ENCODE results near the gene PROM2. TPM values are rescaled to one million over a fixed set of nuclear protein-coding genes. Genes with fewer than 3 reads are reported as not detected.

The PROM2 gene, protein sequence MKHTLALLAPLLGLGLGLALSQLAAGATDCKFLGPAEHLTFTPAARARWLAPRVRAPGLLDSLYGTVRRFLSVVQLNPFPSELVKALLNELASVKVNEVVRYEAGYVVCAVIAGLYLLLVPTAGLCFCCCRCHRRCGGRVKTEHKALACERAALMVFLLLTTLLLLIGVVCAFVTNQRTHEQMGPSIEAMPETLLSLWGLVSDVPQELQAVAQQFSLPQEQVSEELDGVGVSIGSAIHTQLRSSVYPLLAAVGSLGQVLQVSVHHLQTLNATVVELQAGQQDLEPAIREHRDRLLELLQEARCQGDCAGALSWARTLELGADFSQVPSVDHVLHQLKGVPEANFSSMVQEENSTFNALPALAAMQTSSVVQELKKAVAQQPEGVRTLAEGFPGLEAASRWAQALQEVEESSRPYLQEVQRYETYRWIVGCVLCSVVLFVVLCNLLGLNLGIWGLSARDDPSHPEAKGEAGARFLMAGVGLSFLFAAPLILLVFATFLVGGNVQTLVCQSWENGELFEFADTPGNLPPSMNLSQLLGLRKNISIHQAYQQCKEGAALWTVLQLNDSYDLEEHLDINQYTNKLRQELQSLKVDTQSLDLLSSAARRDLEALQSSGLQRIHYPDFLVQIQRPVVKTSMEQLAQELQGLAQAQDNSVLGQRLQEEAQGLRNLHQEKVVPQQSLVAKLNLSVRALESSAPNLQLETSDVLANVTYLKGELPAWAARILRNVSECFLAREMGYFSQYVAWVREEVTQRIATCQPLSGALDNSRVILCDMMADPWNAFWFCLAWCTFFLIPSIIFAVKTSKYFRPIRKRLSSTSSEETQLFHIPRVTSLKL
- total RNA-seq: 10 to 100 TPM; 24.4 to 44.0 (median 35.8) TPM
- long read RNA-seq, donor 1, partial matches to known transcripts: 1 of 6 reads
- long read RNA-seq, donor 1, other reads (novel, unspliced or antisense): 3 of 6 reads
- long read RNA-seq, donor 2, partial matches to known transcripts: 0 of 3 reads
- long read RNA-seq, donor 2, other reads (novel, unspliced or antisense): 3 of 3 reads

DNA sequence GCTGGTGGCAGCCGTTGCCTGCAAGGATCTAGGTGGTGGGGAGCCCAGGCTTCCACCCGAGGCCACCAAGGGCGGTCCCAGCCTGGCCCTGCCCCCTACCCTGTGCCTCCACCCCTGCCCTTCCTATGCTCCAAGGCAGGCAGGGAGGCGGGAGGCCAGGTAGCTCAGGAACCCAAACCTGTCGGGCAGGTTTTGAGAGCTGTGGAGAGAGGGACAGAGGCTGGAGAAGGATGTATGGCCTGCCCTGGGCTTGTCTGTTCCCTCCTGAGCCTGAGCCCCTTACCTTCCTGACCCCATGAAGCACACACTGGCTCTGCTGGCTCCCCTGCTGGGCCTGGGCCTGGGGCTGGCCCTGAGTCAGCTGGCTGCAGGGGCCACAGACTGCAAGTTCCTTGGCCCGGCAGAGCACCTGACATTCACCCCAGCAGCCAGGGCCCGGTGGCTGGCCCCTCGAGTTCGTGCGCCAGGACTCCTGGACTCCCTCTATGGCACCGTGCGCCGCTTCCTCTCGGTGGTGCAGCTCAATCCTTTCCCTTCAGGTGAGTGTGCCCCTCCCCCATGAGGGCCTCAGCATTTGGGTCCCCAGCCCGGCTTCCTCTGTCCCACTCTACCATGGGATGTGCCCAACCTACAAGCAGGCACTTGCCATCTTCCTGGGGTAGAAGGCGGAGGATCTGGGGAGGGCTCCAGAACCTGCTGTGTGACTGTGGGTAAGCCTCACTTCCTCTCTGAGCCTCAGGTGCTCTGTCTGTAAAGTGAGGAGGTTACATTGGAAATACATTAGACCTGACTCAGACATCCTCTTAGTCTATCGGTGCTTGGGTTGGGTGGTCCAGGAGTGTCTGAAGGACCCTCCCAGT lies at the start of gene PROM2:
Gene PROM2 (plus strand): TSS at position 159 of the 860 bp plus-strand sequence. CDS start 137 bp downstream, at position 296.
- no peak for TF ChIP-seq CTCF (IDR thresholded peaks at IDR 0.05)
- ATAC-seq: peak; percentile 84
- intact Hi-C loops (cut with DNase I, micrococcal nuclease): no loop called here

DNA sequence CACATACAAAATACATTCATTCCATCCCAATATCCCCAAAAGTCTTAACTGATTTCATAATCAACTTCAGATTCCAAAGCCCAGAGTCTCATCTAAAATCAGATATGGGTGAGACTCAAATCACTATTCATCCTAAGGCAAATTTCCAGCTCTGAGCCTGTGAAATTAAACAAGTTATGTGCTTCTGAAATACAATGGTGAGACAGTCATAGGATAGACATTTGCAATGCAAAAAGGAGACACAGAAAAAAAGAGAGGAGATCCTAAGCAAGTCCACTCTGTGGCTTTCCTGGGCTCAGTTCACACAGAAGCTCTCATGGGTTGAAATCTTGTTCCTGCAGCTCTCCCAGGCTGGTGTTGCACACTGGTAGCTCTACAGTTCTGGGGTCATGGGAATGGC lies 48.6 kb upstream of the PROM2 start:
- H3K9me3 ChIP-seq: peaks cover 41% of the 10 kb centered on the region
- H3K4me1 ChIP-seq (ENCODE audit: low read depth): no peaks in the 10 kb centered on the region
- DNase-seq: no peak
- TF ChIP-seq CTCF (IDR thresholded peaks at IDR 0.05): no peak
- no peaks in the 10 kb centered on the region for H3K36me3 ChIP-seq (ENCODE audit: low read depth)
- intact Hi-C loops (cut with DNase I, micrococcal nuclease): no loop called here
- H3K4me3 ChIP-seq: no peak overlapping the region
- ATAC-seq: no peak

More for the DNA sequence above, at the start of gene PROM2:
- DNase-seq: peak; percentile 88 to 91 (median 90)
- no peaks in the 10 kb centered on the region for H3K9me3 ChIP-seq
- peak within 1 kb of the TSS; percentile 3 for H3K4me3 ChIP-seq
- peaks cover 23% of the 10 kb centered on the region for H3K4me1 ChIP-seq (ENCODE audit: low read depth)
- no peaks in the 10 kb centered on the region for H3K36me3 ChIP-seq (ENCODE audit: low read depth)

GRCh38 chr2:95231723-95232122 lies 42.5 kb upstream of the PROM2 start:
- ATAC-seq (peak; percentile 54), DNase-seq (peak in 2 of 3 donors; percentile 69 to 87)
- Histone ChIP-seq H3K4me1 (ENCODE audit: low read depth) (no peaks in the 10 kb centered on the region), H3K9me3 (peaks cover 3% of the 10 kb centered on the region), H3K36me3 (ENCODE audit: low read depth) (no peaks in the 10 kb centered on the region), H3K4me3 (no peak overlapping the region)
- peak; percentile 51 for TF ChIP-seq CTCF (IDR thresholded peaks at IDR 0.05)
- intact Hi-C loops (cut with DNase I, micrococcal nuclease): loop anchor here in 1 of 2 donors (10.0 kb wide), 1 partner anchor 83 kb away; no protein-coding TSS in a partner anchor

DNA sequence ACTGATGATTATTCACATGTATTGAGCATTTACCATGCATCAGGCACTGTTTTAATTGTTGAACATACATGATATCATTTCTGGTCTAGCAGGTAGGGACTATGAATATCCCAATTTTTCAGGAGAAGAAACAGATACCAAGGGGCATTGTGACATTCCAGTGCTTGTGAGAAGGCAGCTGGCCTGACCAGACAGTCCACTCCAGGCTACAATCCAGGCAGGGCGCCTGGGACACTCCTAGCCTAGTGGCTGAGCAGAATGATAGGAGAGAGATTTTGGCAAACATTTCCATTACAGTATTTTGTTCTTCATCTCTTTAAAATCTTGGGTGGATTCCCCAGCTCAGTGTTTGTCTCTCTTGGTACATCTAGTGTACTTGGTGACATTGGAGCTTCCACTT lies 42.0 kb upstream of the PROM2 start:
- Histone ChIP-seq H3K4me3 (no peak overlapping the region), H3K4me1 (ENCODE audit: low read depth) (no peaks in the 10 kb centered on the region), H3K9me3 (peaks cover 3% of the 10 kb centered on the region), H3K36me3 (ENCODE audit: low read depth) (no peaks in the 10 kb centered on the region)
- ATAC-seq (no peak), DNase-seq (no peak)
- intact Hi-C loops (cut with DNase I, micrococcal nuclease): loop anchor here in 1 of 2 donors (10.0 kb wide), 1 partner anchor 83 kb away; no protein-coding TSS in a partner anchor
- TF ChIP-seq CTCF (IDR thresholded peaks at IDR 0.05): no peak

Measured in mucosa of descending colon (tissue), 3 donors.